Upper lobe of right lung (tissue), 1 donor: ENCODE measurements around the gene CLIP3. TPM values are rescaled to one million over a fixed set of nuclear protein-coding genes. Genes with fewer than 3 reads are reported as not detected.

Experiments
- ATAC-seq: fragments of 200-7000 bp; cut with Tn5 transposase; one replicate; pipeline ENCODE4 v1.9.1; 2020; ENCODE audit warnings: mild to moderate bottlenecking, moderate library complexity
- DNase-seq: peaks from one replicate; pipeline ENCODE4 v3.0.0-alpha.2; 2020
- H3K27ac ChIP-seq: fragments of 200-600 bp; one replicate; pipeline ENCODE4 v1.8.0; 2022
- H3K27me3 ChIP-seq: fragments of 200-600 bp; one replicate; pipeline ENCODE4 v1.8.0; 2022; ENCODE audit warnings: mild to moderate bottlenecking
- H3K36me3 ChIP-seq: fragments of 200-600 bp; one replicate; pipeline ENCODE4 v1.8.0; 2022
- H3K4me1 ChIP-seq: fragments of 200-600 bp; one replicate; pipeline ENCODE4 v1.8.0; 2022
- H3K4me3 ChIP-seq: fragments of 200-600 bp; one replicate; pipeline ENCODE4 v1.8.0; 2022; ENCODE audit warnings: mild to moderate bottlenecking
- H3K9me3 ChIP-seq: fragments of 200-600 bp; one replicate; pipeline ENCODE4 v1.8.0; 2022
- CTCF ChIP-seq: fragments of 200-600 bp; IDR thresholded peaks from one replicate; pipeline ENCODE4 v1.8.0; 2022; ENCODE audit warnings: antibody characterized with exemption
- intact Hi-C: fragments of 100-400 bp; cut with DNase I; formaldehyde crosslinking; loops from one replicate; pipeline ENCODE4 v1.11.0; 2022
- total RNA-seq: library from RNA; stranded (reverse); fragmentation: NEBNext Ultra II Directional; extraction: Animal tissue kit (Norgen Biotek cat#: 25700); gene quantifications from one replicate; pipeline ENCODE4 v1.2.1, GENCODE V29; 2021
- donor health status: DM: no; HTN: yes; CAD: no; lungs with severe emphysema.

The CLIP3 gene
- total RNA-seq, 1 donor from 2014 or later = 10.5 TPM

GRCh38 chr19:36027696-36028095 lies 5.0 kb downstream of the CLIP3 start:
- Histone ChIP-seq H3K4me1 (no peaks in the 10 kb centered on the region), H3K9me3 (no peaks in the 10 kb centered on the region), H3K27me3 (no peaks in the 10 kb centered on the region), H3K36me3 (no peaks in the 10 kb centered on the region), H3K4me3 (no peak overlapping the region), H3K27ac (no peak overlapping the region)
- DNase-seq (no peak), ATAC-seq (no peak)
- TF ChIP-seq CTCF = no peak
- intact Hi-C loops = no loop called here

GRCh38 chr19:36026091-36026876 lies 6.4 kb downstream of the CLIP3 start:
- no peak overlapping the region for H3K4me3 ChIP-seq
- H3K27ac ChIP-seq = no peak overlapping the region
- DNase-seq (no peak), ATAC-seq (no peak)
- intact Hi-C loops = no loop called here
- no peaks in the 10 kb centered on the region for H3K9me3 ChIP-seq
- peaks cover 5% of the 10 kb centered on the region for H3K36me3 ChIP-seq
- H3K4me1 ChIP-seq = no peaks in the 10 kb centered on the region
- H3K27me3 ChIP-seq = no peaks in the 10 kb centered on the region
- no peak for TF ChIP-seq CTCF

- no peak overlapping the region for H3K27ac ChIP-seq
- H3K4me3 ChIP-seq = no peak overlapping the region
- H3K4me1 ChIP-seq = no peaks in the 10 kb centered on the region
- no peaks in the 10 kb centered on the region for H3K27me3 ChIP-seq
- peaks cover 5% of the 10 kb centered on the region for H3K36me3 ChIP-seq
- ATAC-seq (no peak), DNase-seq (no peak)
- intact Hi-C loops = no loop called here
- no peak for TF ChIP-seq CTCF
- H3K9me3 ChIP-seq = no peaks in the 10 kb centered on the region
These were observed 7.1 kb downstream of the CLIP3 start for GRCh38 chr19:36025541-36025940.

GRCh38 chr19:36023432-36023831 lies 9.2 kb downstream of the CLIP3 start:
- Histone ChIP-seq H3K27me3 (no peaks in the 10 kb centered on the region), H3K27ac (no peak overlapping the region), H3K9me3 (no peaks in the 10 kb centered on the region), H3K4me3 (no peak overlapping the region), H3K36me3 (peaks cover 5% of the 10 kb centered on the region), H3K4me1 (no peaks in the 10 kb centered on the region)
- DNase-seq (no peak), ATAC-seq (no peak)
- intact Hi-C loops = no loop called here
- TF ChIP-seq CTCF = no peak

- intact Hi-C loops = no loop called here
- Histone ChIP-seq H3K27me3 (no peaks in the 10 kb centered on the region), H3K27ac (no peak overlapping the region), H3K4me3 (no peak overlapping the region), H3K4me1 (peaks cover 6% of the 10 kb centered on the region), H3K9me3 (no peaks in the 10 kb centered on the region), H3K36me3 (peaks cover 5% of the 10 kb centered on the region)
- ATAC-seq (no peak), DNase-seq (no peak)
- no peak for TF ChIP-seq CTCF
These were observed 13.5 kb downstream of the CLIP3 start for GRCh38 chr19:36019061-36019670.
